HuH-7 (cell line): ENCODE data around the gene KLK8.
A peak's percentile ranks its signal among the peaks of the same experiment; 100 is the strongest.
"Not testable (repeated sequence)": the region's sequence is repeated elsewhere in the genome, so short reads cannot be mapped to it uniquely, and the experiment has no call there.

ENCODE experiments used
- DNase-seq: peaks from one replicate; pipeline ENCODE4 v3.0.0; 2011; ENCODE audit warnings: low spot score

KLK8 gene

GRCh38 chr19:51016798-51017683 lies 15.6 kb upstream of the KLK8 start:
- peak; percentile 96 for DNase-seq

GRCh38 chr19:51015691-51016267 lies 14.4 kb upstream of the KLK8 start:
- DNase-seq: no peak

GRCh38 chr19:51014242-51014641 lies 12.8 kb upstream of the KLK8 start:
- DNase-seq: no peak

GRCh38 chr19:51012661-51013190 lies 11.3 kb upstream of the KLK8 start:
- DNase-seq: no peak

- no peak for DNase-seq
Measured at GRCh38 chr19:51010066-51010795, 8.8 kb upstream of the KLK8 start.

GRCh38 chr19:51009061-51009891 lies 7.9 kb upstream of the KLK8 start:
- DNase-seq: no peak

- DNase-seq: no peak
Measured at GRCh38 chr19:51007488-51007887, 6.1 kb upstream of the KLK8 start.

- DNase-seq: no peak
Measured at GRCh38 chr19:51006406-51006805, 5.0 kb upstream of the KLK8 start.

- DNase-seq: no peak
Measured at GRCh38 chr19:51005248-51005647, 3.8 kb upstream of the KLK8 start.

GRCh38 chr19:51003316-51003715 lies 1.9 kb upstream of the KLK8 start:
- no peak for DNase-seq

GRCh38 chr19:51002542-51003311 lies 1.3 kb upstream of the KLK8 start:
- no peak for DNase-seq

GRCh38 chr19:51002089-51002532 lies 707 bp upstream of the KLK8 start:
- no peak for DNase-seq

GRCh38 chr19:51000981-51001380 lies 423 bp downstream of the KLK8 start:
- no peak for DNase-seq

GRCh38 chr19:51000426-51000825 lies 978 bp downstream of the KLK8 start:
- no peak for DNase-seq

GRCh38 chr19:50998686-50999085 lies 2.7 kb downstream of the KLK8 start:
- no peak for DNase-seq

GRCh38 chr19:50998061-50998460 lies 3.3 kb downstream of the KLK8 start:
- no peak for DNase-seq

- DNase-seq: no peak
Measured at GRCh38 chr19:50994129-50994528, 7.3 kb downstream of the KLK8 start.

- DNase-seq: no peak
Measured at GRCh38 chr19:50992666-50993035, 8.8 kb downstream of the KLK8 start.

GRCh38 chr19:50984416-50984815 lies 17.0 kb downstream of the KLK8 start:
- DNase-seq: not testable (repeated sequence)

- DNase-seq: no peak
Measured at GRCh38 chr19:50983625-50984292, 17.6 kb downstream of the KLK8 start, which contains the start of gene KLK7. Gene KLK7 (minus strand): TSS chr19:50983917. CDS start chr19:50982399, 1,518 bp downstream.
